ENCODE measurements around the gene RMDN2.
A peak's percentile ranks its signal among the peaks of the same experiment; 100 is the strongest.
"Not testable (repeated sequence)": the region's sequence is repeated elsewhere in the genome, so short reads cannot be mapped to it uniquely, and the experiment has no call there.

The RMDN2 gene

DNA sequence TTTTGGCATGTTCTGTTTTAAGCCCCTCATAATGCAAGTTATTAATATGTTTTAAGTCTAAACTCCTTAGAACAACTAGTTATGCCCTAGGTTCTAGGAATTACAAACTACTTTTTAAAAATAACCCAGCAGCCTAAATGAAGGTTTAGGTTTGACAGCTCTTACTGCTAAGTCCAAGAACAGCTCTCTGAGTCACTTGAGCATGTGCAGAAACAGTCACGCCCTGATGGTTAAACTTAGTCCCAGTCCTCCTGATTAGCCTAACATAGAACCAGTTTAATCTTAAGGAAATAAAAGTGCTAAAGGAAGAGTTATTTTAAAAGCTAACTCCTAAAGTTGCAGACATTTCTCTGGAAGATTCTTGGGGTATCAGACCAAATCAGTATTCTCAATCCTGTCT is 72.5 kb downstream of the RMDN2 start:
- no peak for DNase-seq

DNA sequence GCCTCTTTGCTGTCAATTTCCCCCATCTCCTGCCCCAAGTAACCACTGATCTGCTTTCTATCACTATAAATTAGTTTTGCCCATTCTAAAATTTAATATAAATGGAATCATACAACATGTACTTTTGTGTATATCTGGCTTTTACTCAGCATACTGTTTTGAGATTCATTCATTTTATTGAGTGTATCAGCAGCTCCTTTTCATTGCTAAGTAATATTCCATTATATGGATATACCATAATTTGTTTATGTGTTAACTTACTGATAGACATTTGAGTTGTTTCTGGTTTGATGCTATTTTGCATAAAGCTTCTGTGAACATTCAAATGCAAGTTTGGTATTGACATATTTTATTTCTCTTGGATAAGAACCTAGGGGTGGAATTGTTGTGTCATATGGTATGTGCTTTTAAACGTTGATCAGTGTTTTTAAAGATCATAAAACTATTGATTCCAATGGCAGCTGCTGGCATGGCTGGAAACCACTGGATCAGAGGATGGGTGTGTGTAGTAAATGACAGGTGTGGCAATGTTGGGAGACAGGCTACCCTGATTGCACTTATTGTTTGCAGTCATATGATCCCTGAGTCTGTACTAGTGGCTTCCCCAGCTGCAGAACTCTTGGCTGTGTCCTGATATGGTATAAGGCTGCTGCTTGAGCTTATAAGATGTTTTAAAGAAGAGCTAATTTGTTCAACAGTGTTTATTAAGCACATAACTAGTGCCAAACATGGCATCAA is 75.6 kb downstream of the RMDN2 start:
- DNase-seq, result no peak

DNA sequence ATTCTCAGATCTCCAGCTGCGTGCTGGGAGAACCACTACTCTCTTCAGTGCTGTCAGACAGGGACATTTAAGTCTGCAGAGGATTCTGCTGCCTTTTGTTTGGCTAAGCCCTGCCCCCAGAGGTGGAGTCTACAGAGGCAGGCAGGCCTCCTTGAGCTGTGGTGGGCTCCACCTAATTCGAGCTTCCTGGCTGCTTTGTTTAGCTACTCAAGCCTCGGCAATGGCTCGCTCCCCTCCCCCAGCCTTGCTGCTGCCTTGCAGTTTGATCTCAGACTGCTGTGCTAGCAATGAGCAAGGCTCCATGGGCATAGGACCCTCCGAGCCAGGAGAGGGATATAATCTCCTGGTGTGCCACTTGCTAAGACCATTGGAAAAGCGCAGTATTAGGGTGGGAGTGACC is 85.1 kb downstream of the RMDN2 start:
- not testable (repeated sequence) for DNase-seq

DNA sequence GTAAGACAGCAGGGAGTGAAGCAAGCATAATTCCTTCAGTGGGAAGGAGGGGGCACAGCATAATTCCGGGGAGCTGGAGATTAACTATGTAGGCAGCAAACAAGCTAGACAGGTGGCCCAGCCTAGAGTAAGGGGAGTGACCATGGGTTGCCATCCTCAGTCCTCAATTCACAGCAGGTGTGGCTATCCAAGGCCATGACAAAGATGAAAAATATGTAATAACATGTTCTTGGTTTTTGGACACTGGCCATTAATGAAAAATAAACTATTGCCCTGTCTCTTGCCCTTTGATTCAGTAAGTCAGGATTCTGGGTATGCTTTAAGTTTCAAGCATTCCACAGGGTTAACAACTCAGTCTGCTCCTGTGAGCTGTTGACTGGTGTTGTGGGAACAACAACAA is 85.9 kb downstream of the RMDN2 start:
- DNase-seq, result no peak

DNA sequence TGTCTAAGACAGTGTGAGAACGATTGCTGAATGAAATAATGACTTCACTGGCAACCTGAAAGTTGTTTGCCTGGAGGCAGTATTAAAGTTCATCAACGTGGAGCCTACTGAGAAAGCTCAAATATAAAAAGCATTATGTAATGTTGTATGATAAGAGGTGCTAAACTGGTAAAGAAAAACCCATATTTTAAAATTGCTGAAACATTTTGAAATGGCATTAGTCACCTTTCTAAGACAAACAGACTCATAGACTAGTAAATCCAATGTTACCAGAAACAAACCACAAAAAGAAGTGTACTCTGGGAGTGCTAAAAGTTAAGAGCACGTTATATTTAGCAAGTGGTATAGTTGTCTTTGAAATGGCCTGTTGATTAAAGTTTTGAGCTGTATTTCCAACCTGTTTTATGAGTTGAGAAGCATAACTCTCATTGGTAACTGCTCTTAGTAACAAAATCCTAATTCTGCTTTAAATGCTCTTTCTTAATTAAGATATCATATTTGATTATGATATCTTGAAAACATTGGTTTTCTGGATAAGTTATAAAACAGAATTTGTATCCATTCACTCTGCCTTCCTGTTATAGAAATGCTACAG is 88.2 kb downstream of the RMDN2 start:
- no peak for DNase-seq

DNA sequence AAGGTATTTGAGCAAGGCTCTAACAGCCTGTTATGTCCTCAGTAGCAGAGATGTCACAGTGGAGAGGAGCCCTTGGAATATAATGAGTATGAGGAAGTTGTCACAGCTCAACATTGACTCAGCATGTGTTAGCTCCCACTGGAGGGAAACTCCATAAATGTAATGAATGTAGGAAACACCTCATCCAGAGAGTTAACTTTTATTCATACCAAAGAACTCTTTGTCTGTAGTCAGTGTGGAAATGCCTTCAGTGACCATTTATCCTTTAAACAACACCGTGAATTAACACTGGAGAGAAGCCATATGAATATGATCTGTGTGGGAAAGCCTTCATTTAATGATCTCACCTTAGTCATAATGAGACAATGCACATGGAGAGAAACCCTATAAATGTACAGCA is 91.1 kb downstream of the RMDN2 start:
- no peak for DNase-seq

DNA sequence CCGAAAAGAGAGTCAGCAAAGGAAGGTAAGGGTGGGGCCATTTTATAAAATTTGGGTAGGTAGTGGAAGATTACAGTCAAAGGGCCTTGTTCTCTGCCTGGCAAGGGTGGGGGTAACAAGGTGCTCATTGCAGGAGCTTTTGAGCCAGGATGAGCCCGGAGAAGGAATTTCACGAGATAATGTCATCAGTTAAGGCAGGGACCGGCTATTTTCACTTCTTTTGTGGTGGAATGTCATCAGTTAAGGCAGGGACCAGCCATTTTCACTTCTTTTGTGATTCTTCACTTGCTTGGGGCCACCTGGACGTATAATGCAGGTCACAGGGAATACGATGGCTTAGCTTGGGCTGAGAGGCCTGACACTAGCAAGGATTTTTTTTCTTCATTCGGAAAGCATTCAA is 92.7 kb downstream of the RMDN2 start:
- DNase-seq, result no peak

DNA sequence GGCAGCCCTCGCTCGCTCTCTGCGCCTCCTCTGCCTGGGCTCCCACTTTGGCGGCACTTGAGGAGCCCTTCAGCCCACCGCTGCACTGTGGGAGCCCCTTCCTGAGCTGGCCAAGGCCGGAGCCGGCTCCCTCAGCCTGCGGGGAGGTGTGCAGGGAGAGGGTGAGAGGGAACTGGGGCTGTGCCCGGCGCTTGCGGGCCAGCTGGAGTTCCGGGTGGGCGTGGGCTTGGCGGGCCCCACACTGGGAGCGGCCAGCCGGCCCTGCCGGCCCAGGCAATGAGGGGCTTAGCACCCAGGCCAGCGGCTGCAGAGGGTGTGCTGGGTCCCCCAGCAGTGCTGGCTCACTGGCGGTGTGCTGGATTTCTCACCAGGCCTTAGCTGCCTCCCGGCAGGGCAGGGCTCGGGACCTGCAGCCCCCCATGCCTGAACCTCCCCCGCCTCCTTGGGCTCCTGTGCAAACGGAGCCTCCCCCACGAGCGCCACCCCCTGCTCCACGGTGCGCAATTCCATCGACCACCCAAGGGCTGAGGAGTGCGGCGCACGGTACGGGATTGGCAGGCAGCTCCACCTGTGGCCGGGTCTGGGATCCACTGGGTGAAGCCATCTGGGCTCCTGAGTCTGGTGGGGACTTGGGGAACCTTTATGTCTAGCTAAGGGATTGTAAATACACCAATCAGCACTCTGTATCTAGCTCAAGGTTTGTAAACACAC is 95.4 kb downstream of the RMDN2 start:
- not testable (repeated sequence) for DNase-seq

DNA sequence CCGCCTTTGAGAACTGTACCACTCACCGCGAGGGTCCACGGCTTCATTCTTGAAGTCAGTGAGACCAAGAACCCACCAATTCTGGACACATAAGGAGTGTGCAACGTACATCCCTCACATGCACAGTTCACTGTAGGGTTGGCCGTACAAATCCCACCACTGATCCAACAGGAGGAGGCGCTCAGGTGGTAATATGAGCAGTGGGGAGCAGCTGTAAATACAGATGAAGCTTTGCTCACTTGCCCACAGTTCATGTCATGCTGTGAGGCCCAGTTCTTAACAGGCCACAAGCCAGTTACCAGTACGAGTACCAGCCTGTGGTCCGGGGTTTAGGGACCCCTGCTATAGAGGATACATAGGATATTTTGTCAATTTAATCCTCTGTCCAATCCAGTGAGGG is 96.5 kb downstream of the RMDN2 start:
- DNase-seq, result no peak

DNA sequence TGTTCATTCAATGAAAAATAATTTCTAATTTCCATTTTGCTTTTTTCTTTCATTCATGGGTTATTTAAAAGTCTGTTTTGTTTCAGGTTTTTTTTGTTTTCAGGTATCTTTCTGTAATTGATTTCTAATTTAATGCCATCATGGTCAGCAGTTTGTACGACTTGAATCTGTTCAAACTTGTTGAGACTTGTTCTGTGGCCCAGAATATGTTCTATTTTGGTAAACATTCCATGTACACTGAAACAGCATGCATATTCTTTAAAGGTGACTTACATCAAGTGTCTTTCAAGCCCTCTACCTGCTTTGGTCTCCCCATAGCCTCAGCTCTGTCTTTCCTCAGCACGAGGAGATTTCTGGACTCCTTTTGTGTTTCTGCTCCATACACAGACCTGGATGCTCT is 101.8 kb downstream of the RMDN2 start:
- no peak for DNase-seq

DNA sequence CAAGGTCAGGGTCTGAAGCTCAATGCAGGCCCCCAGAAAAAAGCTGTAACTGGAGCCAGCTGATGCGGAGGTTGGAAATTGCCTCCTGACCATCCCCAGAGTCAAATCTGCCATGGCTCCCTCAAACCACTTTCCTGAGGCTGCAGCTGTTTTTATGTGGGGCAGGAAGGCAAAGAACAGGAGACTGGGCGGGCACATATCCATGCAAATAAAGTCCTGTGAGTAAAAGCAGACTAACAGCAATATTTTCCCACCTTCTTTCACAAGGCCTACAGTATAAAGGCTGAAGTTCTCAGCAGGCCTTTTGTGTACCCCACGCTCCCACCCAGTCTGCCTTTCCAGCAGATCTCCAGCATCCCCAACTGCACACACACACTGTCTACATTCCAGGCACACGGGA is 103.7 kb downstream of the RMDN2 start:
- no peak for DNase-seq

DNA sequence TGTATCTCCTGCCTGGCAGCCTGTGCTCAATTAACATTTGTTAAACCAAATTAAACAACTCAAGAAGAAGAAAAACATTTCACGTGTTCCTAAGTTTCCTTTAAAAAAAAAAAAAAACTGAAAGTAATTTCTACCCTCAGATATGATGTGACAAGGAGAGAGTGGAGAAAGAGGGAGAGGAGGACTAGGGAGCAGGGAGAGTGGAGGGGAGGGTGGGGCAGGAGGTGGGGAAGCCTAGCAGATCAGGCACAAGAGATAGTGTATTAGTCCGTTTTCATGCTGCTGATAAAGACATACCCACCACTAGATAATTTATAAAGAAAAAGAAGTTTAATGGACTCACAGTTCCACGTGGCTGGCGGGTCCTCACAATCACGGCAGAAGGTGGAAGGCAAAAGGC is 104.4 kb downstream of the RMDN2 start:
- no peak for DNase-seq

DNA sequence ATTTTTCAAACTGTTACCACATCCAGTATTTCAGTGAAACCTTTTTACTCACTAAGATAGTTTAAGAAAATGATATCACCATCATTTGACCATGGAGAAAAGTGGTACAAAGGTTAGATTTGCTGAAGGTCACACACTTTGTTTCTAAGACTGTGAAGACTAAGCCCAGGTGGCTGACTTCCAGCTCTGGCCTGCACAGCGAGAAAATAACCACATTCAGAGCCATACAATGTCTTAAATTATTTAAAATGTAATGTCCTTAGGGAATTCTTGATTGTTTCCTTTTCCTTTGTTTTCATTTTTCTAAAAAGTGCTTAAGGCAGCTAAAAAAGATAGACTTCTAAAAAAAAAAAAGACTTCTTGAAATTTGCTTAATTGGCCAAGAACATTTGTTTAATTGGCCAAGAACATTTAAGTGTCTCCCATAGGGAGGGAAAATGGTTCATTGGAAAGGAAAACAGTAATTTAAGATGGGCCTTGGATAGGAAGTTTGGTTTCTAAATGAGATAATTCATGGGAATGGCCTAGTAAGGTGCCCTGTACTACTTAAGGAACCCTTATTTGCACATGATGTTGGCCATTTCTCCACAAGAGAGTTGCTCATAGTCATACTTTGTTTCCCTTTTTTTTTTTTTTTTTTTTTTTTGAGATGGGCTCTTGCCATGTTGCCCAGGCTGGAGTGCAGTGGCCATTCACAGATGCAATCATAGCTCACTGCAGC is 105.7 kb downstream of the RMDN2 start:
- DNase-seq, result no peak

DNA sequence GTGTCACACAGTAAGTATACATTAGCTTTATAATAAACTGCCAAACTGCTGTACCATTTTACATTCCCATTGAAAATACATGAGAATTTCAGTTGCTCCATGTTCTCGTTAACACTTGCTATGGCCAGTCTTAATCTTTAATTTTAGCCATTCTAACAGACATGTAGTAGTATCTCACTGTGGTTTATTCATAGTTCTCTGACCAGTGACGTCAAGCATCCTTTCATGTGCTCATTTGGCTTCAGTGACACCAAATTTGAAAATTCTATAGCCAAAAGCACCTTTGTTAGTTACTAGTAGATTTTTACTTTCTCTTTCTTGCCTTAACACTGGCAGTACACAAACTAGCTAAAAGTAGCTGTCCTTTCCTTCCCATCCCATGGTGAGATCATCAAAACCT is 107.9 kb downstream of the RMDN2 start:
- no peak for DNase-seq

DNA sequence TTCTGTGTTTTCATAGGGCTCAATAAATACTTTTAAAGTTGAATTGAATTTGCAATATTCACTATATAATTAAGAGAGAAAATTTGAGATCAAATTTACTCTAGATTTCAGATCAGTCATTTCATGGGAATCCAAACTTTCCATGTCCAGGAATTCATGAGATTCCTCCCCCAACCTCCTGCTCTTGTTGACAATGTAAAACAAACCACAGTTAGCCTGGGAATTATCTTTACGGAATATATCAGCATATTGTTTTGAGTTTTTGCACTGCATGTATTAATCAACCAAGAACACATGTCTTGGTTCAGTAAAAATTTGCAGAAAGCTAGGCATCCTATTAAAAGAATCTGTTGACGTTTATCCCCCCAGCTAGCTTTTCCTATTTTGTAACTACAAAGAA is 108.6 kb downstream of the RMDN2 start:
- DNase-seq, result no peak

DNA sequence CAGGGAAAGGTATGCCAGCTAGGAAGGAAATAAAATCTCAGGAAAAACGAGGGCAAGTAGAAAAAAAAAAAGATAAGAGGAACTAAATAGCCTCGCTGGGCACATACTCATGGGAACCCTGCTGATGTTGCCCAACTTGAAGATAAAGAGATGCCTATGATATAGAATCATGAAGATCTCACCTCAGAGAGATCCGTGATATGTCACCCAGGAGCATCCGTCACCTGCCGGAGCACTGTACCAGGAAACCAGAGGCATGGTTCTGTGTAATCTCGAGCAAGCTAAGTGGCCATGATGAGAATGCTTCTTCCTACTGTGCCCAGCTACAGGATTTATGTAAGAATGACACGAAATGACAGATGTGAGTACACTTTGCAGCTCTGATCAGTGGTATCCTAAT is 110.9 kb downstream of the RMDN2 start:
- no peak for DNase-seq

DNA sequence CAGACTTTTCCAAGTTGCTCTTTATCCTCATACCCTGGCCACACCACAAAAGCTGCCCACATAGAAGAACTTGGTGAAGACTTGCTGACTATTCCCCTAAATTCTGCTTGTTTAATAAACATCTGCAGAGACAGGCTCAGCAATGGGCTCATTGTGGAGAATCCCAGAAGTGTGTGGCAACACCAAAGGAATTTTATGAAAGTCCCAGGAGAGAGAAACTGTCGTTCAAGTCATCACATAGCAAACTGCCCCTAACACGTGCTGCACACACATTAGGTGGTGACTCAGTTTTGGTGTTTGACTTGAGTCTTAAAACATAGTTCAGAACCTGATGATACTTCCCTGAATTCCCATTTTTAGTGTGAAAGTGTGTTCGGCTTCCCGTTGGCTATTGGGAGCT is 112.2 kb downstream of the RMDN2 start:
- DNase-seq, result no peak

DNA sequence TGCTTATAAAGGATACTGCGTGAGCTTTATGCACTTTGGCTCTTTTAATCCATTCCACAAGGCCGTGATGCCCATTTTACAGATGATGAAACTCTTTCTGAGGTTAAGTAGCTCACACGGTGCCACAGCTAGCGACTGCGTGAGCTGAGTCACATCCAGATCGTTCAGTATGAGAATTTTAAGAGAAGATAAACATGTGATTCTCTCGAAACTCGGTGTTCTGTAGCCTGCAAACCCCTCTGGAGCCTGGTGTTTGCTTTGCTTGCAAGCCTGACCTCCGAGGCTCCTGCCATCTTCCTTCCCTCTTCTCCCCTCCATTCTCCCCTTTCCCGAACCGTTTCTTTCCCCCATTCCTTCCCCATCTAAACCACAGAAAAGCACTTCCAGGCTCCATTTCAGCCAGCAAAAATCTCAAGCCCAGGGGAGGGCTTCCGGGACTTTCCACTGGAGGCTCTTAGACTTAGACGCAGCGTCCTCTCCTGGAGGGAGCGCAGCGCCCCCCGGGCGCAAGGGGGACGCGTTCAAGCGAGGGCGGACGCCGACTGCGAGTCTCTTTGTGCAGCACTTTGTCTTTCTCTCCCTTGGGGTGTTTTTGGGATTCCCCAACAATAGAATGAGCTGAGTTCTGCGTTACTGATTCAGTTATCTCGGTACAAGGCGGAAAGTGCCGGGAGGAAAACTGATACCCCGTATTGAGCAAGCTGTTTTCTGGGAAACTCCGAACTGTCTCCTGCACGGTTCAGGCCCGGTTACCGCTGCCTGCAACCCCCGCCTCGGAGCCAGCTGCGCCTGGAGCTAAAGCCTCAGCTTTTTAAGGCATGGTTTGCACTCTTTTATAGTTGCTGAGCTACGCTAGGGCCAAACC is 112.9 kb downstream of the RMDN2 start:
- DNase-seq, result peak; percentile 5

DNA sequence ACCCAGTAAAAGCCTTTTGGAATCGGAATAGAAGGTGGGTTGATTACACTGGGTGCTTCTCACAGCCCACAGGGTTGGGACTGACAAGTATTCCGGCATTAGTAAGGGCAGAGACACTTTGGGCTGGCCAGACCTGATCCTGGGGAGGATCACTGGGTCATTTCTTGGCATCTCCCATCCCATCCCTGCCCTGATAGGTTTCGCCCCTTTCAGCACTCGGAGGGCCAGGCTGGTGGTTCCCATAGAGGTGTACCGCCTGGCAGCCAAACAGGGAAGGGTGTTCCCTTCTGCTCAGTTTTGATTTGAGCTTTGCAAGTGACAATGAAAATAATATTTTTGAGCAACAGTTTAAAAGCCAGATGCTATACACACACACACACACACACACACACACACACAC is 113.6 kb downstream of the RMDN2 start:
- no peak for DNase-seq

DNA sequence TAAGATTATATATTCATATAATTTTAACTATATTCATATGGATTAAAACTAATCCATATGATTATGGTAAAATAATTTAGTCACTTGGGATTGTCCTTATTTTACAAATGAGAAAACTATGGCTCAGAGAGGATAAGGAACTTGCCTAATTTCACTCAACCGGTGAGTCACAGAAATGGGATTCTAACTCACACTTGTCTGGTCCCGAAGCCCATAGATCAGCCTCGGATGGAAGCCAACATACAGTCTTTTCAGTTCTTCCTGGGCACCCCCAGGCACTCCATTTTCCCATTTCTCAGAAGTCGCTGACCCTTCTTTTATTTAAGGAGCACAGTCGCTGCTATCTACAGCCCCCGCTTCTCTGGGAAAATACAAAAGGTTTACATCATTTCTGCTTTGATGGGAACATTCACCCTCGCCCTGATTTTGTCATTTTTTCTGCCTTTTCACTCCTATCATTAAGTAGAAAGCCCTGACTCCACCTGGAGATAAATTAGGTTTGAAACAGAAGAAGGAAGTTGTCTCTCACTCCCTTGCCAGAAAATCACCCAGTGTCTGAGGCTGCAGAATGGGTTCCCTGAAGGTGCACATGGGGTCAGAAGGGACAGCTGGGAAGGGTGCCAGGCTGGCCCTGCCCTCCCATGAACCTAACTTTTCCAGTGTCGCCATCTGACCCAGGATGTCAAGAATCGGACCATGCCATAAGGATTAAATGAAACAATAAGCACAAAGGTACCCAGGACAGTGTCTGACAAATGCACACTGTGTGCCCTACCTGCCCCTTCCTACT is 114.2 kb downstream of the RMDN2 start:
- DNase-seq, result no peak

DNA sequence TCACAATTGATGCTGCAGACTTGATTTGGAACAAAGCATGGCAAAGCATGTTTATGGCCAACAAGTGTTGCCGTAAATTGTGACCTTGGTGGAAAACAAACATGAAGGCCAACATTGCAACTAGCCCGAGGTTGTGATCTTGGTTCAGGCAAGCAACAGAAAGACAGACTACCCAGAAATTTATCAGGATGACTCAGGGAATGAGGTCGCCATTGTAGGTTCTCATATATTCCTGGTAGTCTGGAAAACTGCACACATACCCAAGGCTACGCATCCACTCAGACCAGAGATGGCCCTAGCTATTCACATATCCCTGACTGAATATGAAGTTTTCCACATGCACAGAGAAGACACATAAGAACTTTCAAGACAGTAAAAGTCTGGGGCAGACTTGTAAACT is 120.7 kb downstream of the RMDN2 start:
- no peak for DNase-seq

DNA sequence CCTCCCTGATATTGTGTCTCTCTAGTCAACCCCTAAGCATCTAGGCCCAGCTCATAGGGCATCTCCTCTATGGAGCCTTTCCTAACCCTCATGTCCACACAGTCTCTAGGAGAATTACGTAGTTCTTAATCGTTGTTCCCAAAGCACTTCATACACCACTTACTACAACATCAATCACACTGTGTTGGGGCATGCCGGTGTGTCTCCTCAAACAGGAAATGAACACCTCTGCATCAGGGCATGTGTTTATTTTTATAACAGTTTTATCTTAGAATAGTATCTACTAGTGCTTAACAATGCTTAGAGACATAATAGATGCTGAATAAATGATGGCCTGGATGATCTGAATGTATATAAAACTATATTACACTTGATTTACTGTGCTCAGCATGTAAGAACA is 131.1 kb downstream of the RMDN2 start:
- no peak for DNase-seq
